Measurements from ENCODE around the gene HUNK. TPM values are rescaled to one million over a fixed set of nuclear protein-coding genes. Genes with fewer than 3 reads are reported as not detected.
"Not testable (repeated sequence)": the region's sequence is repeated elsewhere in the genome, so short reads cannot be mapped to it uniquely, and the experiment has no call there.

HUNK gene
- total RNA-seq, 1 experiment from 2014 or later, result 7.0 TPM

DNA sequence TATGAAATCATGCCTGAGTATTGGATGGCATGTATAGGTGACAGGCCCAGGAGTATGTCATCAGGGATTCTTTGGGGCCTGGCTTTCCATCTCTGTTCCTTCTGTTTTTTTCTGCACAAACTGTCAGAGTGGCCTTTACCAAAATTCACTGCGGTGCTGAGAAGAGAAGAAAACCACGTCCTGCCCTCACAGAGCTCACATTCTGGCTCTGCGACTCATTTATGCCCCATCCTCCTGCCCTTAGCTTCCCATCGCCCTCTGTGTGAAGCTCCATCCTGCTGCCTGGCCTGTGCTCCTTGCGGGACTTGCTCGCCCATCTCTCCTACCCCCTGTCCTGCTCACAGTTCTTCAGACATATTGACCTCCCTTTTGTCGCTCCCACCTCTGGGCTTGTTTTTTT is 73.4 kb downstream of the HUNK start:
- POLR2A ChIA-PET, result no interaction called here
- H3K36me3 Mint-ChIP-seq, result peaks cover 3% of the 10 kb centered on the region; the same call in 1 of the 2 replicates
- no peaks in the 10 kb centered on the region for H3K9me3 Mint-ChIP-seq
- no peak for TF ChIP-seq NR3C1 (CRISPR knock-in tag; conservative IDR thresholded peaks at IDR 0.05; ENCODE audit: low read depth)
- TF ChIP-seq ZNF416 (CRISPR knock-in tag; IDR thresholded peaks at IDR 0.05), result no peak
- TF ChIP-seq, protein P1, sequence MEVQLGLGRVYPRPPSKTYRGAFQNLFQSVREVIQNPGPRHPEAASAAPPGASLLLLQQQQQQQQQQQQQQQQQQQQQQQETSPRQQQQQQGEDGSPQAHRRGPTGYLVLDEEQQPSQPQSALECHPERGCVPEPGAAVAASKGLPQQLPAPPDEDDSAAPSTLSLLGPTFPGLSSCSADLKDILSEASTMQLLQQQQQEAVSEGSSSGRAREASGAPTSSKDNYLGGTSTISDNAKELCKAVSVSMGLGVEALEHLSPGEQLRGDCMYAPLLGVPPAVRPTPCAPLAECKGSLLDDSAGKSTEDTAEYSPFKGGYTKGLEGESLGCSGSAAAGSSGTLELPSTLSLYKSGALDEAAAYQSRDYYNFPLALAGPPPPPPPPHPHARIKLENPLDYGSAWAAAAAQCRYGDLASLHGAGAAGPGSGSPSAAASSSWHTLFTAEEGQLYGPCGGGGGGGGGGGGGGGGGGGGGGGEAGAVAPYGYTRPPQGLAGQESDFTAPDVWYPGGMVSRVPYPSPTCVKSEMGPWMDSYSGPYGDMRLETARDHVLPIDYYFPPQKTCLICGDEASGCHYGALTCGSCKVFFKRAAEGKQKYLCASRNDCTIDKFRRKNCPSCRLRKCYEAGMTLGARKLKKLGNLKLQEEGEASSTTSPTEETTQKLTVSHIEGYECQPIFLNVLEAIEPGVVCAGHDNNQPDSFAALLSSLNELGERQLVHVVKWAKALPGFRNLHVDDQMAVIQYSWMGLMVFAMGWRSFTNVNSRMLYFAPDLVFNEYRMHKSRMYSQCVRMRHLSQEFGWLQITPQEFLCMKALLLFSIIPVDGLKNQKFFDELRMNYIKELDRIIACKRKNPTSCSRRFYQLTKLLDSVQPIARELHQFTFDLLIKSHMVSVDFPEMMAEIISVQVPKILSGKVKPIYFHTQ (CRISPR knock-in tag; IDR thresholded peaks at IDR 0.05), result no peak
- TF ChIP-seq, protein P2, sequence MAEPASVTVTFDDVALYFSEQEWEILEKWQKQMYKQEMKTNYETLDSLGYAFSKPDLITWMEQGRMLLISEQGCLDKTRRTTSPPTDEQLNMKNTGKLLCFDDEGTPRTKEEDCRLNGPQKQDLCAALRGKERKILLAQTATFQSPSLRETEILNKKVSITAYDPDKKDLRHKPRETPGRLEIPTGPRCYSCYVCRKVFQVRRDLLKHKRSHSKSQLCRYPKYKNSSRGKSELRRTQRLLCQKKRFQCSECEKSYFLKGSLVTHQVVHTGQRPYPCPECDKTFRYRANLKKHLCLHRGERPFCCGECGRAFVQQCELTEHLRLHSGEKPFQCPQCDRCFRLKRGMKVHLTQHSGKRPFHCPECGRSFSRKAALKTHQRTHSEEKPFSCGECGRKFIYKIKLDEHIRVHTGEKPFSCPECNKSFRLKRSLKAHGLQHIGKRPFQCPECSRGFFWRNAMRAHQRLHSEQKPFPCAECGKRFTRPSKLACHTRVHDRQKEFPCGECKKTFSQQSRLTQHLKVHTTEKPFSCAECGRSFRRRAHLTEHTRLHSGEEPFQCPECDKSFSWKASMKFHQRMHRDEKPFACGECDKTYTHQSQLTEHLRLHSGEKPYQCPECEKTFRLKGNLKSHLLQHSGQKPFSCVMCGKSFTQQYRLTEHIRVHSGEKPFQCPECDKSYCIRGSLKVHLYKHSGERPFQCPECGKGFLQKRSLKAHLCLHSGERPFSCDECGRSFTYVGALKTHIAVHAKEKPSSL (CRISPR knock-in tag; conservative IDR thresholded peaks at IDR 0.05), result no peak
- no peak for TF ChIP-seq JUN (CRISPR knock-in tag; IDR thresholded peaks at IDR 0.05)
- TF ChIP-seq ATF1 (CRISPR knock-in tag; IDR thresholded peaks at IDR 0.05), result no peak
- TF ChIP-seq, protein P3, sequence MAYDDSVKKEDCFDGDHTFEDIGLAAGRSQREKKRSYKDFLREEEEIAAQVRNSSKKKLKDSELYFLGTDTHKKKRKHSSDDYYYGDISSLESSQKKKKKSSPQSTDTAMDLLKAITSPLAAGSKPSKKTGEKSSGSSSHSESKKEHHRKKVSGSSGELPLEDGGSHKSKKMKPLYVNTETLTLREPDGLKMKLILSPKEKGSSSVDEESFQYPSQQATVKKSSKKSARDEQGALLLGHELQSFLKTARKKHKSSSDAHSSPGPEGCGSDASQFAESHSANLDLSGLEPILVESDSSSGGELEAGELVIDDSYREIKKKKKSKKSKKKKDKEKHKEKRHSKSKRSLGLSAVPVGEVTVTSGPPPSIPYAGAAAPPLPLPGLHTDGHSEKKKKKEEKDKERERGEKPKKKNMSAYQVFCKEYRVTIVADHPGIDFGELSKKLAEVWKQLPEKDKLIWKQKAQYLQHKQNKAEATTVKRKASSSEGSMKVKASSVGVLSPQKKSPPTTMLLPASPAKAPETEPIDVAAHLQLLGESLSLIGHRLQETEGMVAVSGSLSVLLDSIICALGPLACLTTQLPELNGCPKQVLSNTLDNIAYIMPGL (CRISPR knock-in tag; IDR thresholded peaks at IDR 0.05), result no peak
- TF ChIP-seq NR1H2 (CRISPR knock-in tag; IDR thresholded peaks at IDR 0.05), result no peak
- TF ChIP-seq, protein P4, sequence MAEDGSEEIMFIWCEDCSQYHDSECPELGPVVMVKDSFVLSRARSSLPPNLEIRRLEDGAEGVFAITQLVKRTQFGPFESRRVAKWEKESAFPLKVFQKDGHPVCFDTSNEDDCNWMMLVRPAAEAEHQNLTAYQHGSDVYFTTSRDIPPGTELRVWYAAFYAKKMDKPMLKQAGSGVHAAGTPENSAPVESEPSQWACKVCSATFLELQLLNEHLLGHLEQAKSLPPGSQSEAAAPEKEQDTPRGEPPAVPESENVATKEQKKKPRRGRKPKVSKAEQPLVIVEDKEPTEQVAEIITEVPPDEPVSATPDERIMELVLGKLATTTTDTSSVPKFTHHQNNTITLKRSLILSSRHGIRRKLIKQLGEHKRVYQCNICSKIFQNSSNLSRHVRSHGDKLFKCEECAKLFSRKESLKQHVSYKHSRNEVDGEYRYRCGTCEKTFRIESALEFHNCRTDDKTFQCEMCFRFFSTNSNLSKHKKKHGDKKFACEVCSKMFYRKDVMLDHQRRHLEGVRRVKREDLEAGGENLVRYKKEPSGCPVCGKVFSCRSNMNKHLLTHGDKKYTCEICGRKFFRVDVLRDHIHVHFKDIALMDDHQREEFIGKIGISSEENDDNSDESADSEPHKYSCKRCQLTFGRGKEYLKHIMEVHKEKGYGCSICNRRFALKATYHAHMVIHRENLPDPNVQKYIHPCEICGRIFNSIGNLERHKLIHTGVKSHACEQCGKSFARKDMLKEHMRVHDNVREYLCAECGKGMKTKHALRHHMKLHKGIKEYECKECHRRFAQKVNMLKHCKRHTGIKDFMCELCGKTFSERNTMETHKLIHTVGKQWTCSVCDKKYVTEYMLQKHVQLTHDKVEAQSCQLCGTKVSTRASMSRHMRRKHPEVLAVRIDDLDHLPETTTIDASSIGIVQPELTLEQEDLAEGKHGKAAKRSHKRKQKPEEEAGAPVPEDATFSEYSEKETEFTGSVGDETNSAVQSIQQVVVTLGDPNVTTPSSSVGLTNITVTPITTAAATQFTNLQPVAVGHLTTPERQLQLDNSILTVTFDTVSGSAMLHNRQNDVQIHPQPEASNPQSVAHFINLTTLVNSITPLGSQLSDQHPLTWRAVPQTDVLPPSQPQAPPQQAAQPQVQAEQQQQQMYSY (CRISPR knock-in tag; IDR thresholded peaks at IDR 0.05), result no peak
- TF ChIP-seq, protein P5, sequence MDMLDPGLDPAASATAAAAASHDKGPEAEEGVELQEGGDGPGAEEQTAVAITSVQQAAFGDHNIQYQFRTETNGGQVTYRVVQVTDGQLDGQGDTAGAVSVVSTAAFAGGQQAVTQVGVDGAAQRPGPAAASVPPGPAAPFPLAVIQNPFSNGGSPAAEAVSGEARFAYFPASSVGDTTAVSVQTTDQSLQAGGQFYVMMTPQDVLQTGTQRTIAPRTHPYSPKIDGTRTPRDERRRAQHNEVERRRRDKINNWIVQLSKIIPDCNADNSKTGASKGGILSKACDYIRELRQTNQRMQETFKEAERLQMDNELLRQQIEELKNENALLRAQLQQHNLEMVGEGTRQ (CRISPR knock-in tag; IDR thresholded peaks at IDR 0.05), result no peak
- TF ChIP-seq FOXJ3 (CRISPR knock-in tag; IDR thresholded peaks at IDR 0.05; ENCODE audit: borderline replicate concordance), result no peak
- TF ChIP-seq JAZF1 (CRISPR knock-in tag; IDR thresholded peaks at IDR 0.05), result no peak
- TF ChIP-seq ZNF219 (CRISPR knock-in tag; IDR thresholded peaks at IDR 0.05; ENCODE audit: borderline replicate concordance), result no peak
- TF ChIP-seq, protein P6, sequence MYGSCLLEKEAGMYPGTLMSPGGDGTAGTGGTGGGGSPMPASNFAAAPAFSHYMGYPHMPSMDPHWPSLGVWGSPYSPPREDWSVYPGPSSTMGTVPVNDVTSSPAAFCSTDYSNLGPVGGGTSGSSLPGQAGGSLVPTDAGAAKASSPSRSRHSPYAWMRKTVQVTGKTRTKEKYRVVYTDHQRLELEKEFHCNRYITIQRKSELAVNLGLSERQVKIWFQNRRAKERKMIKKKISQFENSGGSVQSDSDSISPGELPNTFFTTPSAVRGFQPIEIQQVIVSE (CRISPR knock-in tag; IDR thresholded peaks at IDR 0.05; ENCODE audit: borderline replicate concordance), result no peak
- TF ChIP-seq TCF7 (CRISPR knock-in tag; IDR thresholded peaks at IDR 0.05; ENCODE audit: low read depth), result no peak
- TF ChIP-seq SMAD4 (CRISPR knock-in tag; IDR thresholded peaks at IDR 0.05), result no peak
- H3K4me1 Mint-ChIP-seq, result peaks cover 47% of the 10 kb centered on the region
- H3K4me3 Mint-ChIP-seq, result no peak overlapping the region
- H3K27me3 Mint-ChIP-seq (ENCODE audit: low read depth), result peaks cover 42% of the 10 kb centered on the region
- no peak for ATAC-seq
- DNase-seq (ENCODE audit: low spot score), result no peak
- CTCF ChIA-PET, result interaction anchor here (2.2 to 2.4 kb wide), 2 partner anchors 12 to 72 kb away, joined by 6 to 7 read pairs; no protein-coding TSS in a partner anchor
- H3K27ac Mint-ChIP-seq, result no peak overlapping the region

DNA sequence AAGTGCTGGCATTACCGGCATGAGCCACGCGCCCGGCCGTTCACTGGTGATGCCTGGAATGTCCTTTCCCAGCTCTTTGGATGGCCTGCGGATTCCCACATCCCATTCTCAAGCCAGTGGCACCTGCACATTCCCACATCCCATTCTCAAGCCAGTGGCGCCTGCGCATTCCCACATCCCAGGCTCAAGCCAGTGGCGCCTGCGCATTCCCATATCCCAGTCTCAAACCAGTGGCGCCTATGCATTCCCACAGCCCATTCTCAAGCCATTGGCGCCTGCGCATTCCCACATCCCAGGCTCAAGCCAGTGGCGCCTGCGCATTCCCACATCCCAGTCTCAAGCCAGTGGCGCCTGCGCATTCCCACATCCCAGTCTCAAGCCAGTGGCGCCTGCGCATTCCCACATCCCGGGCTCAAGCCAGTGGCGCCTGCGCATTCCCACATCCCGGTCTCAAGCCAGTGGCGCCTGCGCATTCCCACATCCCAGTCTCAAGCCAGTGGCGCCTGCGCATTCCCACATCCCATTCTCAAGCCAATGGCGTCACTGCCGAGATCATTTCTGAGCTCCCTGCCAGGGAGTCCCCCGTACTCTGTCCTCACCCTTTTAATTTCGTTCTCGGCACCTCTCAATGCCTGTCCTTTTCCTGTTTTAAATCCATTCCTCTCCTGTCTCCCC is 74.2 kb downstream of the HUNK start:
- H3K36me3 Mint-ChIP-seq; H3K27ac Mint-ChIP-seq; H3K9me3 Mint-ChIP-seq; ATAC-seq; DNase-seq (ENCODE audit: low spot score); CTCF ChIA-PET; H3K4me3 Mint-ChIP-seq: not testable (repeated sequence)
- POLR2A ChIA-PET, result interaction anchor here (0.7 kb wide), 1 partner anchor 73 kb away, joined by 4 read pairs; no protein-coding TSS in a partner anchor
- peaks cover 44% of the 10 kb centered on the region for H3K4me1 Mint-ChIP-seq
- H3K27me3 Mint-ChIP-seq (ENCODE audit: low read depth), result peaks cover 34% of the 10 kb centered on the region
